NCI-H446 (cell line): ENCODE data around the gene OGFOD3.
"Not testable (repeated sequence)": the region's sequence is repeated elsewhere in the genome, so short reads cannot be mapped to it uniquely, and the experiment has no call there.

ENCODE experiments used
- DNase-seq, 2 experiments: peaks; one replicate each; lab custom pipeline; 2025; lab: John Stamatoyannopoulos, UW

The OGFOD3 gene

GRCh38 chr17:82418001-82418986 lies at the start of gene OGFOD3, which contains the start of gene HEXD:
Gene OGFOD3, minus strand, starts transcription at chr17:82418586. Its CDS starts 101 bp downstream, at chr17:82418485.
Gene HEXD, plus strand, starts transcription at chr17:82418347. Its CDS starts 1,453 bp downstream, at chr17:82419800.
- DNase-seq, result peak; percentile 57 to 90

GRCh38 chr17:82465023-82465603 lies 46.7 kb upstream of the OGFOD3 start:
- DNase-seq, result no peak

- DNase-seq, result no peak
Observed at GRCh38 chr17:82464567-82464929, 46.2 kb upstream of the OGFOD3 start.

GRCh38 chr17:82463925-82464566 lies 45.7 kb upstream of the OGFOD3 start:
- no peak for DNase-seq

- no peak for DNase-seq
Observed at GRCh38 chr17:82463391-82463790, 45.0 kb upstream of the OGFOD3 start.

- no peak for DNase-seq
Observed at GRCh38 chr17:82461827-82462524, 43.6 kb upstream of the OGFOD3 start.

- DNase-seq, result not testable (repeated sequence)
Observed at GRCh38 chr17:82459936-82460335, 41.5 kb upstream of the OGFOD3 start.

- DNase-seq, result no peak
Observed at GRCh38 chr17:82458885-82459424, 40.6 kb upstream of the OGFOD3 start.

- peak; percentile 98 to 99 for DNase-seq
Observed at GRCh38 chr17:82458179-82458884, 39.9 kb upstream of the OGFOD3 start, which contains the start of gene NARF. Gene NARF, plus strand, starts transcription at chr17:82458741. Its CDS starts 63 bp downstream, at chr17:82458804.

- DNase-seq, result no peak
Observed at GRCh38 chr17:82457929-82458178, 39.5 kb upstream of the OGFOD3 start.

- no peak for DNase-seq
Observed at GRCh38 chr17:82457073-82457928, 38.9 kb upstream of the OGFOD3 start.

- not testable (repeated sequence) for DNase-seq
Observed at GRCh38 chr17:82453706-82454105, 35.3 kb upstream of the OGFOD3 start.

GRCh38 chr17:82453151-82453550 lies 34.8 kb upstream of the OGFOD3 start:
- DNase-seq, result not testable (repeated sequence)

- DNase-seq, result no peak
Observed at GRCh38 chr17:82452162-82452561, 33.8 kb upstream of the OGFOD3 start.

GRCh38 chr17:82450357-82451106 lies 32.1 kb upstream of the OGFOD3 start, which contains the start of gene CYBC1:
Gene CYBC1, minus strand, starts transcription at chr17:82450752. Its CDS starts 1,498 bp downstream, at chr17:82449254.
- DNase-seq, result peak; percentile 88 to 96

GRCh38 chr17:82449883-82450356 lies 31.5 kb upstream of the OGFOD3 start:
- no peak for DNase-seq

- no peak for DNase-seq
Observed at GRCh38 chr17:82449131-82449882, 30.9 kb upstream of the OGFOD3 start.

GRCh38 chr17:82447876-82448275 lies 29.5 kb upstream of the OGFOD3 start:
- no peak for DNase-seq
